T47D (cell line): ENCODE data around the gene SOBP.
A peak's percentile ranks its signal among the peaks of the same experiment; 100 is the strongest.

Source experiments
- DNase-seq, 2 experiments: peaks; one replicate each; pipeline versions ENCODE4 v3.0.0 to v3.0.0-alpha.2; 2011 to 2012; ENCODE audit warnings: low read depth in 1 of 2, low spot score in 1 of 2
- JUND ChIP-seq: IDR thresholded peaks from 2 replicates; pipeline ENCODE4 v1.6.1; 2012; ENCODE audit warnings: low read depth
- in situ Hi-C: cut with HindIII; loops from 2 replicates; pipeline ENCODE4 v1.10.0; 2016; ENCODE audit warnings: low sequenced_read_pairs, low pct_unique_long_range_greater_than_20kb

Gene SOBP

GRCh38 chr6:107665382-107665781, 175.5 kb downstream of the SOBP start:
- no peak for TF ChIP-seq JUND
- in situ Hi-C loops: no loop called here
- DNase-seq: no peak

GRCh38 chr6:107666084-107666980, 176.4 kb downstream of the SOBP start:
- in situ Hi-C loops: no loop called here
- no peak for DNase-seq
- TF ChIP-seq JUND: no peak

GRCh38 chr6:107666981-107667601, 177.2 kb downstream of the SOBP start:
- in situ Hi-C loops: no loop called here
- no peak for TF ChIP-seq JUND
- no peak for DNase-seq

GRCh38 chr6:107667790-107668189, 177.9 kb downstream of the SOBP start:
- in situ Hi-C loops: no loop called here
- no peak for DNase-seq
- TF ChIP-seq JUND: no peak

- DNase-seq: no peak
- TF ChIP-seq JUND: no peak
- in situ Hi-C loops: no loop called here
These were observed 179.0 kb downstream of the SOBP start for GRCh38 chr6:107668743-107669474.

GRCh38 chr6:107670792-107671199, 180.9 kb downstream of the SOBP start:
- in situ Hi-C loops: no loop called here
- DNase-seq: peak in 1 of 2 experiments; percentile 14

GRCh38 chr6:107673076-107673494, 183.2 kb downstream of the SOBP start:
- no peak for DNase-seq
- in situ Hi-C loops: no loop called here
- no peak for TF ChIP-seq JUND

More at GRCh38 chr6:107670792-107671199, 180.9 kb downstream of the SOBP start:
- TF ChIP-seq JUND: no peak

GRCh38 chr6:107674995-107675738, 185.2 kb downstream of the SOBP start:
- TF ChIP-seq JUND: no peak
- in situ Hi-C loops: no loop called here
- peak; percentile 63 to 81 for DNase-seq

- in situ Hi-C loops: no loop called here
- no peak for TF ChIP-seq JUND
- no peak for DNase-seq
These were observed 186.1 kb downstream of the SOBP start for GRCh38 chr6:107676042-107676441.

GRCh38 chr6:107677399-107677798, 187.5 kb downstream of the SOBP start:
- TF ChIP-seq JUND: no peak
- no peak for DNase-seq
- in situ Hi-C loops: no loop called here

GRCh38 chr6:107679457-107679856, 189.5 kb downstream of the SOBP start:
- TF ChIP-seq JUND: no peak
- DNase-seq: no peak
- in situ Hi-C loops: no loop called here

GRCh38 chr6:107682721-107683120, 192.8 kb downstream of the SOBP start:
- in situ Hi-C loops: no loop called here
- no peak for TF ChIP-seq JUND
- no peak for DNase-seq
